GM21737 (cell line): ENCODE data around the gene PKP1.

ENCODE experiments used
- ATAC-seq: cut with Tn5 transposase; IDR thresholded peaks from one replicate; pipeline ENCODE4 v1.9.1; 2021; ENCODE audit warnings: mild to moderate bottlenecking, moderate library complexity; ENCODE audit not compliant: unreplicated experiment

Gene PKP1

GRCh38 chr1:201327687-201328240 lies 44.5 kb downstream of the PKP1 start:
- ATAC-seq = no peak

- ATAC-seq = no peak
Observed at GRCh38 chr1:201328576-201328975, 45.3 kb downstream of the PKP1 start.

- ATAC-seq = no peak
Observed at GRCh38 chr1:201329286-201329685, 46.0 kb downstream of the PKP1 start.

GRCh38 chr1:201329801-201330200 lies 46.5 kb downstream of the PKP1 start:
- ATAC-seq = no peak

GRCh38 chr1:201330541-201330940 lies 47.2 kb downstream of the PKP1 start:
- ATAC-seq = no peak

GRCh38 chr1:201331166-201331565 lies 47.9 kb downstream of the PKP1 start:
- no peak for ATAC-seq

GRCh38 chr1:201332021-201332420 lies 48.7 kb downstream of the PKP1 start:
- ATAC-seq = no peak

GRCh38 chr1:201332616-201333335 lies 49.5 kb downstream of the PKP1 start:
- ATAC-seq = no peak

- no peak for ATAC-seq
Observed at GRCh38 chr1:201334325-201335173, 51.2 kb downstream of the PKP1 start.

GRCh38 chr1:201335174-201335870 lies 52.0 kb downstream of the PKP1 start:
- no peak for ATAC-seq

GRCh38 chr1:201335901-201336300 lies 52.6 kb downstream of the PKP1 start:
- ATAC-seq = no peak

- ATAC-seq = no peak
Observed at GRCh38 chr1:201336711-201337450, 53.6 kb downstream of the PKP1 start.

- no peak for ATAC-seq
Observed at GRCh38 chr1:201341377-201341776, 58.1 kb downstream of the PKP1 start.

GRCh38 chr1:201344206-201345080 lies 61.1 kb downstream of the PKP1 start:
- no peak for ATAC-seq

- no peak for ATAC-seq
Observed at GRCh38 chr1:201345081-201345355, 61.7 kb downstream of the PKP1 start.

GRCh38 chr1:201346337-201346939 lies 63.1 kb downstream of the PKP1 start:
- no peak for ATAC-seq

- ATAC-seq = no peak
Observed at GRCh38 chr1:201346987-201347386, 63.7 kb downstream of the PKP1 start.

GRCh38 chr1:201347498-201348210 lies 64.3 kb downstream of the PKP1 start:
- no peak for ATAC-seq

- ATAC-seq = no peak
Observed at GRCh38 chr1:201348211-201348566, 64.9 kb downstream of the PKP1 start.
